GM21529 (cell line): ENCODE results near the gene EFNA5.
"Not testable (repeated sequence)": the region's sequence is repeated elsewhere in the genome, so short reads cannot be mapped to it uniquely, and the experiment has no call there.

ENCODE experiments used
- ATAC-seq: cut with Tn5 transposase; IDR thresholded peaks from one replicate; pipeline ENCODE4 v1.9.1; 2021; ENCODE audit not compliant: unreplicated experiment

Gene EFNA5

GRCh38 chr5:107436201-107436600 lies 234.5 kb downstream of the EFNA5 start:
- no peak for ATAC-seq

- no peak for ATAC-seq
Measured at GRCh38 chr5:107435061-107435460, 235.7 kb downstream of the EFNA5 start.

GRCh38 chr5:107433646-107434045 lies 237.1 kb downstream of the EFNA5 start:
- ATAC-seq = not testable (repeated sequence)

- ATAC-seq = no peak
Measured at GRCh38 chr5:107431998-107432397, 238.7 kb downstream of the EFNA5 start.

- ATAC-seq = no peak
Measured at GRCh38 chr5:107431536-107431935, 239.2 kb downstream of the EFNA5 start.

GRCh38 chr5:107430071-107430625 lies 240.6 kb downstream of the EFNA5 start:
- no peak for ATAC-seq

GRCh38 chr5:107428303-107428813 lies 242.4 kb downstream of the EFNA5 start:
- no peak for ATAC-seq

GRCh38 chr5:107426872-107427271 lies 243.9 kb downstream of the EFNA5 start:
- no peak for ATAC-seq

GRCh38 chr5:107426209-107426608 lies 244.5 kb downstream of the EFNA5 start:
- ATAC-seq = no peak

GRCh38 chr5:107425541-107426031 lies 245.2 kb downstream of the EFNA5 start:
- ATAC-seq = no peak

GRCh38 chr5:107424491-107424890 lies 246.2 kb downstream of the EFNA5 start:
- no peak for ATAC-seq

GRCh38 chr5:107422494-107422893 lies 248.2 kb downstream of the EFNA5 start:
- no peak for ATAC-seq

- ATAC-seq = no peak
Measured at GRCh38 chr5:107419498-107419897, 251.2 kb downstream of the EFNA5 start.

GRCh38 chr5:107418902-107419301 lies 251.8 kb downstream of the EFNA5 start:
- no peak for ATAC-seq

- ATAC-seq = no peak
Measured at GRCh38 chr5:107418071-107418470, 252.7 kb downstream of the EFNA5 start.

- ATAC-seq = no peak
Measured at GRCh38 chr5:107415762-107416161, 255.0 kb downstream of the EFNA5 start.

GRCh38 chr5:107414802-107415201 lies 255.9 kb downstream of the EFNA5 start:
- ATAC-seq = no peak

GRCh38 chr5:107413754-107414153 lies 257.0 kb downstream of the EFNA5 start:
- ATAC-seq = no peak

- ATAC-seq = no peak
Measured at GRCh38 chr5:107408564-107408963, 262.2 kb downstream of the EFNA5 start.

GRCh38 chr5:107407713-107408298 lies 262.9 kb downstream of the EFNA5 start:
- ATAC-seq = no peak

- ATAC-seq = no peak
Measured at GRCh38 chr5:107404595-107405374, 266.0 kb downstream of the EFNA5 start.
